ENCODE results near the gene URI1. TPM values are rescaled to one million over a fixed set of nuclear protein-coding genes. Genes with fewer than 3 reads are reported as not detected.

URI1 gene
- total and polyA plus RNA-seq, 2 of the 8 experiments (the other 6 are each of a cell fraction or from before 2014, with no cell fraction given) = 27.7 to 64.3 TPM

DNA sequence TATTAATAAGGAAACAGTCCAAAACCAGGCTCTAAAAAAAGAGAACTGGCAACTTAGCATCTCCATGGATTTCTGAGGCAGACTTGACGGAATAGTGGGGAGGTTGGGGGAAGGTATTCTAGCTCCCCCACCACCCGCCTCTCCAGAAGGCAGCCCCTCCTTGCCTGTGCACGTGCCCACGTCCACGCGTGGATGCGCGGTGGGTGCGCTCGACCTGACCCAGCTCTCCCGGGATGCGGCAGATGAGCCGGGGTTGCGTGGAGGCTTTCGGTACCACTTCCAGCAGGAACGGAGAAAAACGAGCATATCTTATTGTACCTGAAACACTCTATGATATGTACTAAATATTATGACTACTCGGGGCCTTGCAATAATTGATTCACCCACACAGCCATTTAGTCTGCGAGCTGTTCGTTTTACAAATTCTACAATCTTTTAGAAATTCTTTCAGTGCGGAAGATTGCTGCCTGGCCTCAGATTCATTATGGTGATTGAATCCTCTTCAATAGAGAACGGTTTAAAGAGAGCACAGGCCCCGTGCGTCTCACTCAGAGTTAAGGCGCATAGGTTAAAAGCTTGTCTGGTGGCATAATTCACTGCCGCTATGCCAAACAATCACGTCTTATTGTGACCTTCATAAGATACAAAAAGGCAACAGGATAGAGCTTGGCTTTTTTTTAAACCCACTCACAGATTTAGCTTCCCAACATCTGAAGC lies 117.9 kb downstream of the URI1 start:
- H3K27ac ChIP-seq (ENCODE audit: low read depth, low read length) = no peak overlapping the region
- no peak overlapping the region for H2AK5ac ChIP-seq (ENCODE audit: low read depth, low read length)
- H3K79me1 ChIP-seq (ENCODE audit: low read depth, low read length) = no peaks in the 10 kb centered on the region
- H3K4me2 ChIP-seq (ENCODE audit: insufficient read depth in 1 of 2, low read depth in 2 of 2, low read length in 2 of 2) = no peak overlapping the region
- H2AFZ ChIP-seq (ENCODE audit: low read length) = no peak overlapping the region
- DNase-seq (ENCODE audit: low read depth in 1 of 2, low spot score in 2 of 2) (no peak), FAIRE-seq (no peak)
- no peak overlapping the region for H2BK120ac ChIP-seq (replicated peaks; ENCODE audit: low read depth, low read length)
- no peak overlapping the region for H2BK15ac ChIP-seq (ENCODE audit: low read length)
- no peaks in the 10 kb centered on the region for H3K23me2 ChIP-seq (ENCODE audit: low read depth, low read length)
- no peak overlapping the region for H3K14ac ChIP-seq (ENCODE audit: insufficient read length)
- H3K56ac ChIP-seq (replicated peaks; ENCODE audit: insufficient read length, low read depth, low read length) = no peak overlapping the region
- H3K4me3 ChIP-seq (ENCODE audit: extremely low read depth in 1 of 4, insufficient read depth in 2 of 4, low read depth in 3 of 4, low read length in 4 of 4) = no peak overlapping the region
- no peak overlapping the region for H2BK5ac ChIP-seq (ENCODE audit: low read depth, low read length)
- ChIA-PET CTCF (ENCODE audit: partially characterized antibody) (interaction anchor here (1.0 kb wide), 1 partner anchor 14 kb away, joined by 7 read pairs; no protein-coding TSS in a partner anchor), POLR2A (ENCODE audit: partially characterized antibody) (no interaction called here)
- no peak overlapping the region for H2BK20ac ChIP-seq (ENCODE audit: low read length)
- H4K20me1 ChIP-seq (replicated peaks in 1 of 2; ENCODE audit: control insufficient read depth in 1 of 2, insufficient read depth in 2 of 2, low read length in 2 of 2) = no peaks in the 10 kb centered on the region
- H3K79me2 ChIP-seq (ENCODE audit: control insufficient read depth in 1 of 2, insufficient read depth in 2 of 2, low read length in 2 of 2) = no peaks in the 10 kb centered on the region
- no peaks in the 10 kb centered on the region for H3K27me3 ChIP-seq (replicated peaks in 1 of 4; ENCODE audit: control insufficient read depth in 3 of 4, extremely low read depth in 1 of 4, insufficient read depth in 3 of 4, low read length in 3 of 4)
- no peaks in the 10 kb centered on the region for H3K36me3 ChIP-seq (ENCODE audit: control insufficient read depth in 2 of 4, insufficient read depth in 4 of 4, low read length in 3 of 4)
- no peak overlapping the region for H3K23ac ChIP-seq (ENCODE audit: insufficient read length)
- no peak overlapping the region for H4K8ac ChIP-seq (ENCODE audit: extremely low read depth, insufficient read depth, low read length)
- no peak overlapping the region for H4K91ac ChIP-seq (replicated peaks; ENCODE audit: insufficient read length, low read length)
- no peaks in the 10 kb centered on the region for H3K9me3 ChIP-seq (ENCODE audit: insufficient read depth in 2 of 2, low read depth in 1 of 2, low read length in 1 of 2)
- no peak overlapping the region for H3K4ac ChIP-seq (replicated peaks; ENCODE audit: insufficient read length, low read depth, low read length)
- no peak overlapping the region for H3K9ac ChIP-seq (replicated peaks in 1 of 4; ENCODE audit: extremely low read depth in 1 of 4, low read depth in 3 of 4, low read length in 3 of 4)
- H3K4me1 ChIP-seq (replicated peaks in 1 of 4; ENCODE audit: control insufficient read depth in 3 of 4, insufficient read depth in 4 of 4, low read length in 3 of 4) = no peaks in the 10 kb centered on the region
- no peak overlapping the region for H2BK12ac ChIP-seq (ENCODE audit: low read depth, low read length)
- no peak overlapping the region for H3K18ac ChIP-seq (ENCODE audit: extremely low read depth, low read length)
- no peak overlapping the region for H4K5ac ChIP-seq (ENCODE audit: insufficient read length, low read depth, low read length)
- 93% methylated on average over 27 of the region's 27 CpGs; no CpG with 5 or more reads in 1 of the 2 experiments for WGBS, 2 experiments (ENCODE audit: extremely low coverage in 1 of 2, insufficient coverage in 1 of 2, insufficient read length in 1 of 2, insufficient replicate concordance in 2 of 2, low coverage in 1 of 2, low lambda C conversion rate in 2 of 2, missing lambda C conversion rate in 1 of 2)
- no peak for TF ChIP-seq SP1 (IDR thresholded peaks at IDR 0.05; ENCODE audit: low read depth, low read length)
- no peak for TF ChIP-seq ZNF274 (IDR thresholded peaks at IDR 0.05; ENCODE audit: borderline replicate concordance, extremely low read depth, low read length)
- TF ChIP-seq, protein P1, sequence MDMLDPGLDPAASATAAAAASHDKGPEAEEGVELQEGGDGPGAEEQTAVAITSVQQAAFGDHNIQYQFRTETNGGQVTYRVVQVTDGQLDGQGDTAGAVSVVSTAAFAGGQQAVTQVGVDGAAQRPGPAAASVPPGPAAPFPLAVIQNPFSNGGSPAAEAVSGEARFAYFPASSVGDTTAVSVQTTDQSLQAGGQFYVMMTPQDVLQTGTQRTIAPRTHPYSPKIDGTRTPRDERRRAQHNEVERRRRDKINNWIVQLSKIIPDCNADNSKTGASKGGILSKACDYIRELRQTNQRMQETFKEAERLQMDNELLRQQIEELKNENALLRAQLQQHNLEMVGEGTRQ (IDR thresholded peaks at IDR 0.05; ENCODE audit: low read length) = no peak
- no peak for TF ChIP-seq POLR2AphosphoS5 (IDR thresholded peaks at IDR 0.05; ENCODE audit: low read depth, low read length)
- TF ChIP-seq NRF1 (IDR thresholded peaks at IDR 0.05; ENCODE audit: low read depth, low read length) = no peak
- no peak for TF ChIP-seq POU5F1 (IDR thresholded peaks at IDR 0.05; ENCODE audit: low read depth, low read length)
- TF ChIP-seq RXRA (IDR thresholded peaks at IDR 0.05; ENCODE audit: insufficient read depth, low read depth, low read length) = no peak
- no peak for TF ChIP-seq CBX8 (IDR thresholded peaks at IDR 0.05; ENCODE audit: borderline replicate concordance, low read depth, low read length)
- TF ChIP-seq, protein P2, sequence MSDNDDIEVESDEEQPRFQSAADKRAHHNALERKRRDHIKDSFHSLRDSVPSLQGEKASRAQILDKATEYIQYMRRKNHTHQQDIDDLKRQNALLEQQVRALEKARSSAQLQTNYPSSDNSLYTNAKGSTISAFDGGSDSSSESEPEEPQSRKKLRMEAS (IDR thresholded peaks at IDR 0.05) = no peak
- TF ChIP-seq EP300 (IDR thresholded peaks at IDR 0.05; ENCODE audit: borderline replicate concordance in 1 of 2, low read depth in 2 of 2, low read length in 2 of 2) = no peak
- TF ChIP-seq SUZ12 (IDR thresholded peaks at IDR 0.05; ENCODE audit: low read length) = no peak

Measured in H1 (cell line).